ENCODE results near the gene PPAT. TPM values are rescaled to one million over a fixed set of nuclear protein-coding genes. Genes with fewer than 3 reads are reported as not detected.

PPAT gene
- total and polyA plus RNA-seq, 2 donors (not counting 1 experiment from before 2014, with no cell fraction given), result 3.2 to 9.2 TPM

DNA sequence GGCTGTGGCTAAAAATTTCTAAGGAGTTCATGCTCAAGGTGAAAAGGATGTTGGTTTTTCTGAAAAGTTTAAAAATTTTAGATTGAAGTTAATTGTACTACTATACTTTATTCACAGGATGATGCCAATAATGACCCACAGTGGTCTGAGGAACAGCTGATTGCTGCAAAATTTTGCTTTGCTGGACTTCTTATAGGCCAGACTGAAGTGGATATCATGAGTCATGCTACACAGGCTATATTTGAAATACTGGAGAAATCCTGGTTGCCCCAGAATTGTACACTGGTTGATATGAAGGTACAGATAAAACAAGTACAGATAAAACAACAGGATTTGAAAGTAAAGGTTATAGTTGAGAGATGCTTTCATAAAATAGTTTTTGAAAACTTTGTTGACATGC is 12.9 kb upstream of the PPAT start:
- H3K27ac Mint-ChIP-seq, result no peak overlapping the region
- ATAC-seq (ENCODE audit: low read depth), result no peak

DNA sequence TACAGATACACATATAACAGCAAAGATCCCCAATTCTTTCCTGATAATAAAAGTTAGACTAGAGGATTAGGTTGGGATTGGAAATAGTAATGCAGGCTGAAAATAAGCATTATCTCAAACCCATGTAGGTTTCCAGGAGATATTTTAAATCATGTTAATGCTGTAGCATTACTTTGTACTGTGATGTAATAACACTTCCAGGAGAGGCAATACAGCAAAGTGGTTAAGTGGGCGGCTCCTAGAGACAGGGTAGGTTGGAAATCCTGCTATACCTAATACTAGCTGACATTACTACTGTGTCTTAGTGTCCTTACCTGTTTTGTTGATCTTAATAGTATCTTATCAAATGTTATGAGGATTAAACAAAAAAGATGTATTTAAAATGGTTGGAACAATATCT is 10.3 kb upstream of the PPAT start:
- Histone ChIP-seq H2AFZ (ENCODE audit: insufficient read depth, low read depth, low read length, poor library complexity, severe bottlenecking) (no peak overlapping the region), H3K36me3 (replicated peaks in 1 of 2; ENCODE audit: control extremely low read depth in 1 of 2, control insufficient read depth in 1 of 2, extremely low read depth in 1 of 2, insufficient read depth in 2 of 2, low read length in 1 of 2) (peaks cover 4 to 33% of the 10 kb centered on the region in 2 experiments), H3K27me3 (replicated peaks in 1 of 4; ENCODE audit: control extremely low read depth in 1 of 4, control insufficient read depth in 3 of 4, insufficient read depth in 4 of 4, low read length in 3 of 4) (no peaks in the 10 kb centered on the region), H3K79me2 (ENCODE audit: control insufficient read depth, insufficient read depth, low read length) (peaks cover 16% of the 10 kb centered on the region), H3K9me3 (ENCODE audit: control extremely low read depth in 1 of 3, control insufficient read depth in 2 of 3, insufficient read depth in 1 of 3, low read length in 2 of 3) (no peaks in the 10 kb centered on the region), H4K20me1 (ENCODE audit: control insufficient read depth, insufficient read depth, low read length, poor library complexity, severe bottlenecking) (no peaks in the 10 kb centered on the region), H3K4me3 (ENCODE audit: control extremely low read depth in 1 of 5, extremely low read depth in 1 of 5, insufficient read depth in 1 of 5, low read depth in 2 of 5, low read length in 4 of 5) (no peak overlapping the region), H3K9ac (ENCODE audit: low read length) (no peak overlapping the region), H3K4me2 (replicated peaks; ENCODE audit: low read depth, low read length, poor library complexity, severe bottlenecking) (no peak overlapping the region), H3K4me1 (ENCODE audit: control insufficient read depth in 2 of 2, insufficient read depth in 2 of 2, low read length in 2 of 2) (no peaks in the 10 kb centered on the region), H3K27ac (ENCODE audit: low read length in 2 of 2) (no peak overlapping the region)
- ATAC-seq (ENCODE audit: low read depth) (no peak), DNase-seq (no peak)
- no peaks in the 10 kb centered on the region for H3K4me1 Mint-ChIP-seq
- CTCF ChIA-PET, result interaction anchor here (1.1 kb wide), 1 partner anchor 20 kb away, joined by 3 read pairs; no protein-coding TSS in a partner anchor
- H3K27ac Mint-ChIP-seq, result no peak overlapping the region
- no CpG with 5 or more reads among the region's 1 CpG for WGBS (ENCODE audit: insufficient coverage)
- H3K9me3 Mint-ChIP-seq (ENCODE audit: insufficient read depth), result no peaks in the 10 kb centered on the region
- no peak overlapping the region for H3K4me3 Mint-ChIP-seq
- intact Hi-C loops (cut with micrococcal nuclease), result no loop called here
- H3K27me3 Mint-ChIP-seq, result no peaks in the 10 kb centered on the region
- no peak for TF ChIP-seq EZH2 (IDR thresholded peaks at IDR 0.05; ENCODE audit: borderline replicate concordance, insufficient read depth, low read depth, low read length, poor library complexity, severe bottlenecking)
- TF ChIP-seq, protein P1, sequence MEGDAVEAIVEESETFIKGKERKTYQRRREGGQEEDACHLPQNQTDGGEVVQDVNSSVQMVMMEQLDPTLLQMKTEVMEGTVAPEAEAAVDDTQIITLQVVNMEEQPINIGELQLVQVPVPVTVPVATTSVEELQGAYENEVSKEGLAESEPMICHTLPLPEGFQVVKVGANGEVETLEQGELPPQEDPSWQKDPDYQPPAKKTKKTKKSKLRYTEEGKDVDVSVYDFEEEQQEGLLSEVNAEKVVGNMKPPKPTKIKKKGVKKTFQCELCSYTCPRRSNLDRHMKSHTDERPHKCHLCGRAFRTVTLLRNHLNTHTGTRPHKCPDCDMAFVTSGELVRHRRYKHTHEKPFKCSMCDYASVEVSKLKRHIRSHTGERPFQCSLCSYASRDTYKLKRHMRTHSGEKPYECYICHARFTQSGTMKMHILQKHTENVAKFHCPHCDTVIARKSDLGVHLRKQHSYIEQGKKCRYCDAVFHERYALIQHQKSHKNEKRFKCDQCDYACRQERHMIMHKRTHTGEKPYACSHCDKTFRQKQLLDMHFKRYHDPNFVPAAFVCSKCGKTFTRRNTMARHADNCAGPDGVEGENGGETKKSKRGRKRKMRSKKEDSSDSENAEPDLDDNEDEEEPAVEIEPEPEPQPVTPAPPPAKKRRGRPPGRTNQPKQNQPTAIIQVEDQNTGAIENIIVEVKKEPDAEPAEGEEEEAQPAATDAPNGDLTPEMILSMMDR (IDR thresholded peaks at IDR 0.05), result no peak
- POLR2A ChIA-PET, result no interaction called here

More for the DNA sequence above, 12.9 kb upstream of the PPAT start:
- Histone ChIP-seq H3K36me3 (replicated peaks in 1 of 2; ENCODE audit: control extremely low read depth in 1 of 2, control insufficient read depth in 1 of 2, extremely low read depth in 1 of 2, insufficient read depth in 2 of 2, low read length in 1 of 2) (peaks cover 4 to 35% of the 10 kb centered on the region in 2 experiments), H4K20me1 (ENCODE audit: control insufficient read depth, insufficient read depth, low read length, poor library complexity, severe bottlenecking) (no peaks in the 10 kb centered on the region), H3K27ac (ENCODE audit: low read length in 2 of 2) (no peak overlapping the region), H3K4me1 (ENCODE audit: control insufficient read depth in 2 of 2, insufficient read depth in 2 of 2, low read length in 2 of 2) (no peaks in the 10 kb centered on the region), H3K9me3 (ENCODE audit: control extremely low read depth in 1 of 3, control insufficient read depth in 2 of 3, insufficient read depth in 1 of 3, low read length in 2 of 3) (no peaks in the 10 kb centered on the region), H2AFZ (ENCODE audit: insufficient read depth, low read depth, low read length, poor library complexity, severe bottlenecking) (no peak overlapping the region), H3K4me3 (ENCODE audit: control extremely low read depth in 1 of 5, extremely low read depth in 1 of 5, insufficient read depth in 1 of 5, low read depth in 2 of 5, low read length in 4 of 5) (no peak overlapping the region), H3K9ac (ENCODE audit: low read length) (no peak overlapping the region), H3K4me2 (replicated peaks; ENCODE audit: low read depth, low read length, poor library complexity, severe bottlenecking) (no peak overlapping the region), H3K79me2 (ENCODE audit: control insufficient read depth, insufficient read depth, low read length) (peaks cover 11% of the 10 kb centered on the region), H3K27me3 (replicated peaks in 1 of 4; ENCODE audit: control extremely low read depth in 1 of 4, control insufficient read depth in 3 of 4, insufficient read depth in 4 of 4, low read length in 3 of 4) (no peaks in the 10 kb centered on the region)
- POLR2A ChIA-PET, result no interaction called here
- no peak for TF ChIP-seq EZH2 (IDR thresholded peaks at IDR 0.05; ENCODE audit: borderline replicate concordance, insufficient read depth, low read depth, low read length, poor library complexity, severe bottlenecking)
- TF ChIP-seq, protein P1 (IDR thresholded peaks at IDR 0.05), result no peak
- Mint-ChIP-seq H3K4me1 (no peaks in the 10 kb centered on the region), H3K4me3 (no peak overlapping the region), H3K9me3 (ENCODE audit: insufficient read depth) (no peaks in the 10 kb centered on the region), H3K27me3 (no peaks in the 10 kb centered on the region)
- intact Hi-C loops (cut with micrococcal nuclease), result no loop called here
- CTCF ChIA-PET, result no interaction called here
- DNase-seq, result no peak
